Uterus (tissue), 2 donors: ENCODE data around the gene SAA4.

Source experiments
- CTCF ChIP-seq, 4 experiments: fragments of 200-600 bp in 2 of 4; fragments of 450-650 bp in 2 of 4; sonication (generic) in 2 of 4; IDR thresholded peaks; one replicate each; pipeline ENCODE4 v1.5.1; 2016 to 2019; ENCODE audit warnings: antibody characterized with exemption in 4 of 4, mild to moderate bottlenecking in 2 of 4, moderate library complexity in 1 of 4
- POLR2A ChIP-seq, 2 donors: fragments of 450-650 bp; IDR thresholded peaks; one replicate each; pipeline ENCODE4 v1.6.1; 2016; ENCODE audit warnings: antibody characterized with exemption in 2 of 2, mild to moderate bottlenecking in 1 of 2, moderate library complexity in 1 of 2

GRCh38 chr11:18236664-18237356 is at the start of gene SAA4:
- TF ChIP-seq CTCF (IDR thresholded peaks at IDR 0.05) (no peak), POLR2A (IDR thresholded peaks at IDR 0.05) (no peak)
